GM18858 (cell line): Measurements from ENCODE around the gene YARS1.

Experiments used
- ATAC-seq: cut with Tn5 transposase; IDR thresholded peaks from one replicate; pipeline ENCODE4 v1.9.1; 2021; ENCODE audit not compliant: unreplicated experiment

The YARS1 gene

GRCh38 chr1:32748926-32749325, 68.2 kb downstream of the YARS1 start:
- ATAC-seq: no peak

- ATAC-seq: no peak
These were observed 68.8 kb downstream of the YARS1 start for GRCh38 chr1:32748348-32748747.

- no peak for ATAC-seq
These were observed 71.0 kb downstream of the YARS1 start for GRCh38 chr1:32746130-32746529.

- ATAC-seq: no peak
These were observed 73.1 kb downstream of the YARS1 start for GRCh38 chr1:32744071-32744425.

GRCh38 chr1:32743380-32744070, 73.6 kb downstream of the YARS1 start:
- ATAC-seq: no peak

GRCh38 chr1:32742956-32743355, 74.2 kb downstream of the YARS1 start:
- no peak for ATAC-seq

- no peak for ATAC-seq
These were observed 74.8 kb downstream of the YARS1 start for GRCh38 chr1:32742199-32742947.

GRCh38 chr1:32741413-32742198, 75.6 kb downstream of the YARS1 start:
- no peak for ATAC-seq

- no peak for ATAC-seq
These were observed 76.1 kb downstream of the YARS1 start for GRCh38 chr1:32741059-32741412.

- ATAC-seq: no peak
These were observed 80.1 kb downstream of the YARS1 start for GRCh38 chr1:32736812-32737791.

- no peak for ATAC-seq
These were observed 83.4 kb downstream of the YARS1 start for GRCh38 chr1:32733582-32734321.

- no peak for ATAC-seq
These were observed 87.7 kb downstream of the YARS1 start for GRCh38 chr1:32729254-32730046.

GRCh38 chr1:32728413-32729077, 88.6 kb downstream of the YARS1 start:
- ATAC-seq: no peak

- no peak for ATAC-seq
These were observed 89.3 kb downstream of the YARS1 start for GRCh38 chr1:32727876-32728275.

GRCh38 chr1:32725615-32725982, 91.6 kb downstream of the YARS1 start:
- no peak for ATAC-seq
